LNCaP clone FGC (cell line): ENCODE measurements around the gene CDK14.

Experiments used
- DNase-seq: peaks from one replicate; pipeline ENCODE4 v3.0.0-alpha.2; 2011; ENCODE audit warnings: low read depth
- H3K4me3 ChIP-seq: 2 replicates; pipeline ENCODE4 v1.5.1; 2011; ENCODE audit warnings: mild to moderate bottlenecking, low read depth, low read length, control low read depth
- TF ChIP-seq, protein P1 (sequence below): IDR thresholded peaks from 2 replicates; pipeline ENCODE4 v1.5.1; 2012; ENCODE audit warnings: mild to moderate bottlenecking; ENCODE audit not compliant: control insufficient read depth, insufficient read depth; ENCODE audit errors: extremely low read depth

The CDK14 gene

GRCh38 chr7:90965211-90965610 lies 369.1 kb downstream of the CDK14 start:
- H3K4me3 ChIP-seq, result no peak overlapping the region
- TF ChIP-seq, protein P1, sequence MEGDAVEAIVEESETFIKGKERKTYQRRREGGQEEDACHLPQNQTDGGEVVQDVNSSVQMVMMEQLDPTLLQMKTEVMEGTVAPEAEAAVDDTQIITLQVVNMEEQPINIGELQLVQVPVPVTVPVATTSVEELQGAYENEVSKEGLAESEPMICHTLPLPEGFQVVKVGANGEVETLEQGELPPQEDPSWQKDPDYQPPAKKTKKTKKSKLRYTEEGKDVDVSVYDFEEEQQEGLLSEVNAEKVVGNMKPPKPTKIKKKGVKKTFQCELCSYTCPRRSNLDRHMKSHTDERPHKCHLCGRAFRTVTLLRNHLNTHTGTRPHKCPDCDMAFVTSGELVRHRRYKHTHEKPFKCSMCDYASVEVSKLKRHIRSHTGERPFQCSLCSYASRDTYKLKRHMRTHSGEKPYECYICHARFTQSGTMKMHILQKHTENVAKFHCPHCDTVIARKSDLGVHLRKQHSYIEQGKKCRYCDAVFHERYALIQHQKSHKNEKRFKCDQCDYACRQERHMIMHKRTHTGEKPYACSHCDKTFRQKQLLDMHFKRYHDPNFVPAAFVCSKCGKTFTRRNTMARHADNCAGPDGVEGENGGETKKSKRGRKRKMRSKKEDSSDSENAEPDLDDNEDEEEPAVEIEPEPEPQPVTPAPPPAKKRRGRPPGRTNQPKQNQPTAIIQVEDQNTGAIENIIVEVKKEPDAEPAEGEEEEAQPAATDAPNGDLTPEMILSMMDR, result no peak
- no peak for DNase-seq

DNA sequence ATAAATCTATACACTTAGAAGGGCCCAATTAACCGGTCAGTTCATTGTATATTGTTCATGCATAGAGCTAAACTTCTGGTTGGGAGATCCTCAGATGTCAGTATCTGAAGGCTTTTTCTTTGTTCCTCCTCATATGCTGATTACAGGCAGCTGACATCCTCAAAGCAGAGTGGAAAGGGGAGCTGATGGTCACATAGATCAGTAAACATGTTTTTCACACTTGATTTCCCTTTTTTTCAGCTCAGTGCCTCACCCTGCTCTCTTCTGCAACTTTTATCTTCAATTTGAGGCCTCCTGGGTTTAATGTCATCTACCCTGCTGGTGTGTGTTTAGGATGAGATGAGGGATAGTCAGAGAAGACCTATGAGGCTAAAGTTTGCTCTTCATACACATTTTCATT lies 370.2 kb downstream of the CDK14 start:
- no peak for DNase-seq
- no peak overlapping the region for H3K4me3 ChIP-seq
- TF ChIP-seq, protein P1, result no peak

DNA sequence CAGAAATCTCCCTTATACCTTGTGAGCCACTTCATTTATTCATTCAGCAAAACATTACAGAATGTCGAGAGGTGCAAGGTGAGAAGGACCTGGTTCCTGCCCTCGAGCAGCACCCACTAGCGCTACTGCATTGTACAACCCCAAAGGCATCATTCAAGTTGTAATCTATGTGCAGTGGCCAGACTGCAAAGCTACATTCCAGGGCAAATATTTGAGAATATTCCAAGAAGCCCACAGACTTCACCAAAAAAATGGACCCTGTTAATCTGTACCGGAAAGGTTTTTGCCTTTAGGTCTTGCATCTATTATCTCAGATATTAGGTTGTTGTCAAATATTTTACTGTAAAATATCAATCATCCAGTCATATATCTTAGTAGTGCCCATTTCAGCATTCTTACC lies 372.8 kb downstream of the CDK14 start:
- TF ChIP-seq, protein P1, result no peak
- no peak overlapping the region for H3K4me3 ChIP-seq
- DNase-seq, result no peak

DNA sequence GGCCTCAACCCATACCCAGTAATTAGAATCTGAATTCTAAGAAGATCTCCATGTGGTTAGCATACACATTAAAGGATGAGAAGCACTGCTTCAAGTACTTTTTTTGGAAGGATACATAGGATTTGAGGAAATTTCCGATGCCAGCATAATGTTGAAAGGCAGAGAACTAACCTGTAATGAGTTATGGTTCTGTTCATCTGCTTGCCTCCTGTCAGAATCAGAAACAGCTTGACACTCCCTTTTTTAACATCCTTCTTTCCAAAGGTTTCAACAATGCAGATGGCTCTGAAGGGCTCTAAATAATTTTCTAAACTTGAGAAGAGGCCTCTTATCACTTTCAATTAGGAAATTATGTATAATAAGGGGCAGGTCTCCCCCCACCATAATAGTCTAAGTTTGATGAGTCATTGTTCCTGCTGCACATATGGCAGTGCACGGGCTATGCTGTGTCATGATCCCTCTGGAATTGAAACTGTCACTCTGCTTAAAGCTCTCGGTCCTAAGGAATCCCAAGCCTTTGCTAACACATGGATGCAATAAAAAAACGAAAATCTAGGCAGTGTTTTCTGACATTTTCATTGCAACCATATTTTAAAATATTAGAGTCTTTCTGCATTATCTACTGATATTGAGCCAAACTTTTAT lies 376.9 kb downstream of the CDK14 start:
- no peak for DNase-seq
- no peak overlapping the region for H3K4me3 ChIP-seq
- TF ChIP-seq, protein P1, result no peak

DNA sequence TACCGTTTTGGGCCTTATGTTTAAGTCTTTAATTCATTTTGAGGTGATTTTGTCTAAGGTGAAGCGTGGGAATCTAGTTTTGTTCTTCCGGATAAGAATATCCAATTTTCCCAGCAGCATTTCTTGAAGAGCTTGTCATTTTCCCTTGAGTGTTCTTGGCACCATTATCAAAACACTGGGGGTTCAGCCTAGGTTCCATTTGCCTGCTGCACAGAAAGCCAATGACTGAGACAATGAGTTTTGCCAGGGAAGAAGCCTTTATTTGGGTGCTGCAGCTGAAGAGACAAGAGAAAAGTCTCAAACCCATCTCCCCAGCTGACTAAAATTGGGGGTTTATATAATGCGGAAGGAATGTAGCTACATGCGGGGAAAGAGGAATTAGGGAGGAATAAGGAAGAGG lies 380.9 kb downstream of the CDK14 start:
- TF ChIP-seq, protein P1, result no peak
- H3K4me3 ChIP-seq, result no peak overlapping the region
- DNase-seq, result no peak

DNA sequence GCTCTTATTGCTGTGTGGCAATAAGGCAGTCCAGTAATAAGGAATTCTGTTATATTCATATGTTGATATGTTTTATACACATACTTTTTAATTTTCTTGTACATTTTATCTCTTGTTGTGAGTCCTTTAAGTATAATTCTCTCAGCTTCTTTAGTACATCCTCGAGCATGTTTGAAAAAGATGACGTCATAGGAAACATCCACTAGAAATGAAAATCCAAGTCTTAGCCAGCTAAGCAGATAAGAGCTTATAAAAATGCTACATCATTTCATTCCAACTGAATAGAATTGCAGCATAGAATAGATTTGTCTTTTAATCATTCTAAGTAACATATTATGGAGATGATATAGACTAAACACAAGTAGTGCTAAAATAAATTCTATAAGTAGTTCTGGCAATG lies 384.4 kb downstream of the CDK14 start:
- TF ChIP-seq, protein P1, result no peak
- no peak overlapping the region for H3K4me3 ChIP-seq
- no peak for DNase-seq

GRCh38 chr7:90982228-90982627 lies 386.1 kb downstream of the CDK14 start:
- no peak for DNase-seq
- TF ChIP-seq, protein P1, result no peak

More at GRCh38 chr7:90982228-90982627, 386.1 kb downstream of the CDK14 start:
- no peak overlapping the region for H3K4me3 ChIP-seq
